GM18511 (cell line): ENCODE measurements around the gene MMUT.
"Not testable (repeated sequence)": the region's sequence is repeated elsewhere in the genome, so short reads cannot be mapped to it uniquely, and the experiment has no call there.

ENCODE experiments used
- ATAC-seq: cut with Tn5 transposase; IDR thresholded peaks from one replicate; pipeline ENCODE4 v1.9.1; 2021; ENCODE audit warnings: mild to moderate bottlenecking, moderate library complexity; ENCODE audit not compliant: unreplicated experiment

The MMUT gene

DNA sequence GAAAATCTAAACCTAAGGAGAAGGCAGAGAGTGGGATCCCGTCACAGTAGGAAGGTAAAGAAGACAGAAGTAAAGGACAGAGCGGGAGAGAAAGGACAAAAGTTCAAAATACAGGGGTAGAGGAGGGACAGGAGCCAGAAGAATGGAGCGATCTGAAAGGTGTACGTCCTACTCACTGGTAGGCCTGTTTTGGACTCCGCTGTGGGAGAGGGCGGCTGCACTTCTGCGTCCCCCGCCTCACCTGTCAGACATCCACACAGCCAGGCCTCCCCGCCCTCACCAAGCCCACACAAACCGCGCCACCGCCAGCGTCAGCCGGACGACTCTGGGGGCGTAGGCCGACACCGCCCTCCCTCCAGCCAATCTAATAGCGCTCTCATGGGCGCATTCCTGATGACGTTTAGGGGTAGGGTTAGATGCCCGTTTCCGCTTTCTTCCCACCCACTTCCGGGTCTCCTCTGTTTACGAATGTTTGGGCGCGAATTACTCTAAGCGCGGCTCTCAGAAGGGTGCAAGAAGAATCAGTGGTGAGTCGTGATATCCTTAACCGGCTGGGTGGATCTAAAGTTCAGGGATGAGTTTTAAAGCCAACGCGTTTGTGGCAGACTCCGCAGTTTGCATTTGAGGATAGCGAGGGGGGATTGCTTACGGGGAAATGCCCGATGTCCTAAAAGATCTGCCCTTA lies at the start of gene MMUT, which contains the start of gene CENPQ:
MMUT (minus strand) TSS at position 327 of the 685 bp plus-strand sequence. CDS start 3,787 bp downstream, outside the sequence.
CENPQ (plus strand) TSS at position 444 of the 685 bp plus-strand sequence. CDS start 6,807 bp downstream, outside the sequence.
- peak; percentile 98 for ATAC-seq

DNA sequence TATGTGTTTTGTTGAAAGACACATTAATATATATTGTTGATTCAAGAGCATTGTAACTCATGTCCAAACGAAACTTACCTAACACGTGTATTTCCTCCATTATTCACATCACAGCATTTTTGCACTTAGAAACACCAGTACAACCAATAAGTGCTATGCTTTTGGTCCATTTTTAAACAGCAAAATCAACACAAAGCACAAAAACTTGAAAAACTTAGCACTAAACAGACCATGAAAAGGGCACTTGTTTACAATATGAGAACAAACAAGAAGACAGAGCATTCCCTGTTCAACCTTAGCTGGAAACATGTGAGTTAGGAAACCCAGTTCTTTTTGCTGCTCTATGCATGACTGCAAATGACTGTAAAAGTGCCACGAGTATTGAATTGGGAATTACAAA lies 46.3 kb upstream of the MMUT start:
- ATAC-seq, result no peak

DNA sequence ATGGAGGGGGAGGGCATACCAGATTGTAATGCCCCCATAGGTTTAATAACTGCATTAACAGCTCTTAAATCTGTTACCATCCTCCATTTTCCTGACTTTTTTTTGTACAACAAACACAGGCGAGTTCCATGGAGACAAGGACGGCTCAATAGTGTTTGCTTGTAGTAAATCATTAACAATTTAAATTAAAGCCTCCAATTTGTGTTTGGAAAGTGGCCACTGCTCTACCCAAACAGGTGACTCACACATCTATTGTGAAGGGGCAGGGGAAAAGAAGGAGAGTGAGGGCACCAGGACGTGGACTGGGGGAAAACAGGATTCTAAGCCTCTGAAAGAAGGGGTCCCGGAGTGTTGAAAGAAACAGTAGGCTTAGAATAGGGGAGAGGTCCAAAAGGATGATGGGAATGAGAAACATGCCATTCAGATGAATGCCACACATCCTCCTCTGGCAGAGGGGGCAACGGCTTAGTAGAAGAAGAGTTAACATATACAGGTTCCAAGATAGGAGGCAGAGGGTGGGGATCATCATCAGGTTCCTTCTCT lies 43.6 kb upstream of the MMUT start:
- ATAC-seq, result no peak

DNA sequence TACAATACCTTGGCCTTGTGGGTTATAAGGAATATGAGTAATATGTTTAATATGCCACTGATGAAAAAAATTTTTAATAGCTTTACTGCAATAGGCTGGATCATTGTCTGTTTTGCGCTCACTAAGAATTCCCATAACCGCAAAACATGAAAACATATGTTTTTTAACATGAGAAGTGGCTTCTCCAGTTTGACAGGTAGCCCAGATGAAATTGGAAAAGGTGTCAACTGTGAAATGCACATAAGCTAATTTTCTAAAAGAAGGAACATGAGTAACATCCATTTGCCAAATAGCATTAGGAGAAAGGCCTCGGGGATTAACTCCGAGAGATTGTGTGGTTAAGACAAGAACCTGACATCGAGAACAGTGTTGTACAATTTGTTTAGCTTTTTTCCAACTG lies 41.6 kb upstream of the MMUT start:
- ATAC-seq, result no peak

DNA sequence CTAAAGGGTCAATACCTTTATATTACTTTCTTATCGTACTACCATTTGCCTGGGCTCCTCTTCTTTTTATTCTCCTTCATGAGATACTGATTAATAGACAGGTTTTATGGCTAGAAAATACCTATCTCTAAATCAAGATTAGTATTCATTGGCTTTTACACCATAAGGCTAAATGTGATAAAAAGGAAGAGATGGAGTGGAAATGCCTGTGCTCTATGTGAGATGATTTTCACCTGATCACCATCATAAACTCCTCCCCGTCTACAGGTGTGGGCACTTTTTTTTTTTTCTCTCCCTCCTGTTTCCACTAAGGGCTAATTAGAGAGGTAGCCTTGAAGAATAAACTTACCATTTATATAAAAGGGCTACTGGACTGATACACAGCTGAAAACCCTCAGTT lies 36.6 kb upstream of the MMUT start, which contains the start of gene GLYATL3:
GLYATL3 (plus strand) TSS at position 301 of the 400 bp plus-strand sequence. CDS start 12,068 bp downstream, outside the sequence.
- no peak for ATAC-seq

DNA sequence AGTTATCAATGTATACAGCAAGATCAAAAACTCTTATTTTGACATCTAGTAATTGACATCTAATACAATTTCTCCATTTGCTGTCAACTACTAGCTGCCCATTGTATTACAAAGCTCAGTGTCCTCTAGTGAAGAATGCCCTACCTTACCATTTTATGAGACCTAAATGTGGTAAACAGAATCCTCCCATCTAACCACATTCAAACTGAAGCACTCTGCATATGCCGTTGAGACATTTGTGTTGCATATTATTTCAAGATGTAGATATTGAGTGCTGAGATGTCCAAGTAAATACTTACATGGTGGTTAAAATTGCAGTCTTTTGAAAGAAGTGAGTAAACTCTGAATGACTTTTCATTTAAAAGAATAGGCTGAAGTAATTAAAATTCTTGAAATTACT lies 36.1 kb upstream of the MMUT start:
- no peak for ATAC-seq

DNA sequence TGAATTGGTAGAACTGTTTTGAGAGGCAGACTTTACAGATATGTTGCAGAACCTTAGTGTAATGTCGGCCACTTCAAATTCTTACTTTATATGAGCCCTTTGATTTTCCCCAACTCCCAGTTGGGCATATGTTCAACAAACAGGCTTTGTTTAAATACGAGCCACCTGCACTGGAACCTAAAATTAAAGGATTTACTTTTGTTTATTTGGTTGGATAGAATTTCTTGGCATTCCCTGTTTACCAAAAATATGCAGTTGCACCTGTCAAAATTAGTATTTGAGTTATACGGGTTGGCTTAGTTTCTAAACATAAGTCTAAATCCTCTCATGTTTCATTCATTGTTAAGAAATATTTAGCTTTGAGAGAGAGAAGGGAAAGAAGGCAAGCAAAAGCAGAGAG lies 34.3 kb upstream of the MMUT start:
- ATAC-seq, result no peak

DNA sequence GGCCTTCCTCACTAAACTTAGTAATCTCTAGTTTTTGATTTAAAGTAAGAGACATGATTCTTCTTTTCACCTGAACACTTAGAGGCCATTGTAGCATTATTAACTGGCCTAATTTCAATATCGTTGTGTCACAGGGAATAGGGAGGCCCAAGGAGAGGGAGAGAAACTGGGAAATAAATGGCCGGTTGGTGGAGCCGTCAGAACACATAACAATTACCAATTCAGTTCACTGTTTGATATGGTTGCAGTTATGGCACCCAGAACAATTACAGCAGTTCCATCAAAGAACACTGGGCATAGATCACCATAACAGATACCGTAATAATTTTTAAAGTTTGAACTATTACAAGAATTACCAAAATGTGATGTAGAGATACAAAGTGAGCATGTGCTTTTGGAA lies 27.6 kb upstream of the MMUT start:
- ATAC-seq, result no peak

DNA sequence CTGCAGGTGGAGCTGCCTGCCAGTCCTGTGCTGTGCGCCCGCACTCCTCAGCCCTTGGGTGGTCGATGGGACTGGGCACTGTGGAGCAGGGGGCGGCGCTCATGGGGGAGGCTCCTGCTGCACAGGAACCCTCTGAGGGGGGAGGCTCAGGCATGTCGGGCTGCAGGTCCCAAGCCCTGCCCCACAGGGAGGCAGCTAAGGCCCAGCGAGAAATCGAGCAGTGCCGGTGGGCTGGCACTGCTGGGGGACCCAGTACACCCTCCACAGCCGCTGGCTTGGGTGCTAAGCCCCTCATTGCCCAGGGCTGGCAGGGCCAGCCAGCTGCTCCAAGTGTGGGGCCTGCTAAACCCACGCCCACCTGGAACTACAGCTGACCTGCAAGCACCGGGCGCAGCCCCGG lies 20.3 kb upstream of the MMUT start:
- ATAC-seq, result not testable (repeated sequence)

DNA sequence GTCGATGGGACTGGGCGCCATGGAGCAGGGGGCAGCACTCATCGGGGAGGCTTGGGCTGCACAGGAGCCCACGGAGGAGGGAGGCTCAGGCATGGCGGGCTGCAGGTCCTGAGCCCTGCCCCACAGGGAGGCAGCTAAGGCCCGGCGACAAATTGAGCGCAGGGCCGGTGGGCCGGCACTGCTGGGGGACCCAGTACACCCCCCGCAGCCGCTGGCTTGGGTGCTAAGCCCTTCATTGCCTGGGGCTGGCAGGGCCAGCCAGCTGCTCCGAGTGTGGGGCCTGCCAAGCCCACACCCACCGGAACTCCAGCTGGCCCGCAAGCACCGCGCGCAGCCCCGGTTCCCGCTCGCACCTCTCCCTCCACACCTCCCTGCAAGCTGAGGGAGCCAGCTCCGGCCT lies 18.8 kb upstream of the MMUT start:
- not testable (repeated sequence) for ATAC-seq

DNA sequence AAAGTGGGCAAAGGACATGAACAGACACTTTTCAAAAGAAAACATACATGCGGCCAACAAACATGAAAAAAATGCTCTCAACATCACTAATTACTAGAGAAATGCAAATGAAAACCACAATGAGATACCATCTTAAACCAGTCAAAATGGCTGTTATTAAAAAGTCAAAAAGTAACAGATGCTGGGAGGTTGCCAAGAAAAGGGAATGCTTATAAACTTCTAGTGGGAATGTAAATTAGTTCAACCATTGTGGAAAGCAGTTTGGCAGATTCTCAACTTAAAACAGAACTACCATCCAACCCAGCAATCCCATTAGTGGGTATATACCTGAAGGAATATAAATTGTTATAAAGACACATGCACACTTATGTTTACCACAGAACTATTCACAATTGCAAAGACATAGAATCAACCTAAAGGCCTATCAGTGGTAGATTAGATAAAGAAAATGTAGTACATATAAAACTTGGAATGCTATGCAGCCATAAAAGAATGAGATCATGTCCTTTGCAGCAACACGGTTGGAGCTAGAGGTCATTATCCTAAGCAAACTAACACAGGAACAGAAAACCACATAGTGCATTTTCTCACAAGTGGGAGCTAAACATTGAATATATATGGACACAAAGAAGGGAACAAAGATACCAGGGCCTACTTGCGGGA lies 16.4 kb upstream of the MMUT start:
- ATAC-seq, result no peak

DNA sequence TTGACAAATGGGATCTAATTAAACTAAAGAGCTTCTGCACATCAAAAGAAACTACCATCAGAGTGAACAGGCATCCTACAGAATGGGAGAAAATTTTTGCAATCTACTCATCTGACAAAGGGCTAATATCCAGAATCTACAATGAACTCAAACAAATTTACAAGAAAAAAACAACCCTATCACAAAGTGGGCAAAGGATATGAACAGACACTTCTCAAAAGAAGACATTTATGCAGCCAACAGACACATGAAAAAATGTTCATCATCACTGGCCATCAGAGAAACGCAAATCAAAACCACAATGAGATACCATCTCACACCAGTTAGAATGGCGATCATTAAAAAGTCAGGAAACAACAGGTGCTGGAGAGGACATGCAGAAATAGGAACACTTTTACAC lies 13.5 kb upstream of the MMUT start:
- not testable (repeated sequence) for ATAC-seq

DNA sequence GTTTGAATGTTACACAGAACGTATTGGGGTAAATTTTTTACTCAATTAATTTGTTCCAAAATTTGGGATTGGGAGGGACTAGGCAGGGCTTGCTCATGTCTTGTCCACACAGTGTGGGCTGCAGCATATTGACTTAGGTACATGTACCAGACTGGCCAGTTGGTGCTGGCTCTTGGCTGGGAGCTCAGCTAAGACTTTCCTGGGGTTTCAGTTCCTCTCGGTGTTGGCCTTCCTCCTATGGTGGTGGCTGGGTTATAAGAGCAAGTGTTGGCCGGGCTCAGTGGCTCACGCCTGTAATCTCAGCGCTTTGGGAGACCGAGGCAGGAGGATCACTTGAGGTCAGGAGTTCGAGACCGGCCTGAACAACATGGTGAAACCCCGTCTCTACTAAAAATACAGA lies 5.0 kb upstream of the MMUT start:
- no peak for ATAC-seq

DNA sequence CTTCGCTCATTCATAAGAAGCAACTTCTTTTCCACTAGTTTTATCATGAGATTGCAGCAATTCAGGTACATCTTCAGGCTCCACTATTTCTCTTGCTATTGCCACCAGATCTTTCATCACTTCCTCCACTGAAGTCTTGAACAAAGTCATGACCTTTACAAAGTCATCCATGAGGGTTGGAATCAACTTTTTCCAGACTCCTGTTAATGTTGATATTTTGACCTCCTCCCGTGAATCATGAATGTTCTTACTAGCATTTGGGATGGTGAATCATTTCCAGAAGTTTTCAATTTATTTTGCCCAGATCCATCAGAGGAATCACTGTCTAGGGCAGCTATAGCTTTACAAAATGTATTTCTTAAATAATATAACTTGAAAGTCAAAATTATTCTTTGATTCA lies 1.6 kb upstream of the MMUT start:
- no peak for ATAC-seq

DNA sequence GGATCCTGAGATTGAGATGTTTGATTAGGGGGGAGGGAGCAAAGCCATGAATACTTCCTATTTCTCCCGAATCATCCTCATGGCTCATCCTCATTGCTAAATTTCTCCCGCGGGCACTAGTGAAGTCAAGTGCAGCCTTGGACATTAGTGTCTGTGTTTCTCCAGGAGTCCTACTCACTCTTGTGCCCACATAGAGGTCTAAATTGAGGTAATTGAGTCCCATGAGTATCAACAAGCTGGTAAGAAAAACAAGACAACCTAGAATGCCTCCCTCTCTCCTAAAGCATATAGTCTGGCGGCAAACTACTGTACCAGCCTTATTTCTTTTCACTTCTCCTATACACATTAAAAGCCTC lies 537 bp upstream of the MMUT start:
- ATAC-seq, result peak; percentile 6

DNA sequence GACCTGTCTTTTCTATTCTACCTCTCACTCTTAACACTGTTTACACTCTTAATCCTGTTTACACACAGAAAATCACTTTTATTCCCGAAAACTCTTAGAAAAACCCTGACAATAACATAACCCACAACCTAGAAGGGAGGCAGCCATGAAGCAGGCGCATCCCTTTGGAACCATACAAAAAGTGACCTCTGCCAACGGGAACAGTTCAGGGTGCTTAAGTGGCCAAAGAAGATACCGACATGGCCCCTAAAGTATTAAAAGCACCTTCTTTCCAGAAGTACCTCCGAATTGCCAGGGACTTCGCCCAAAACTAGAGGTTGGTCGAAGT lies 490 bp downstream of the MMUT start:
- peak; percentile 27 for ATAC-seq

DNA sequence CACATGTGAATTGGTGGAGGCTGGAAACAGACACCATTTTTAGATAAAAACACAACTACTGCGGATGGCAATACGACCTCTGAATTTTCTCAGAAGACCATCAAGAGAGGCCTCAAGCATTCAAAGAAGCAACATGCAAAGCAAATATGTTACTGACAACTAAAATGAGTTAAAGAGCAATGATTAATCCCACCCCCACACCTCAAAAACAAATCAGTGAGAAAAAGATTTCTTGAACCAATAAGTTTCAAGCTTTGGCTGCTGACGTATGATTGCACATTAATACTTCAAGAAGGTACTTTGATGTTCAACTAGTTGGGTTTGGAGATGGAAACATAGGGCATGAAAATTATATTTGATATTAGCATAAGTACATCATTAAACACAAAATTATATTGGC lies 982 bp downstream of the MMUT start:
- ATAC-seq, result no peak

DNA sequence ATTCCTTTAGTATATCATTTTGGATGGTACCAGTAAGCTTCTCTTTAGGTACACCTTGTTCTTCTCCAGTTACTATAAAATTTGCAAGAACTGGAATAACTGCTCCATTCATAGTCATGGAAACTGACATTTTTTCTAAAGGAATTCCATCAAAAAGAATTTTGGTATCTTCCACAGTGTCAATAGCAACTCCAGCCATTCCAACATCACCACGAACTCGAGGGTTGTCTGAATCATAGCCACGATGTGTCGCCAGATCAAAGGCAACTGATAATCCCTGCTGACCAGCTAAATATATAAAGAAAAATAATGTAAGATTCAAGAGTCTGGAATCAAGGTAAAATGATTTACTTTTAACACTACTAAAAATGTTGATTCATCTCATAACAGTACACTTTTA lies 5.3 kb downstream of the MMUT start:
- ATAC-seq, result no peak

DNA sequence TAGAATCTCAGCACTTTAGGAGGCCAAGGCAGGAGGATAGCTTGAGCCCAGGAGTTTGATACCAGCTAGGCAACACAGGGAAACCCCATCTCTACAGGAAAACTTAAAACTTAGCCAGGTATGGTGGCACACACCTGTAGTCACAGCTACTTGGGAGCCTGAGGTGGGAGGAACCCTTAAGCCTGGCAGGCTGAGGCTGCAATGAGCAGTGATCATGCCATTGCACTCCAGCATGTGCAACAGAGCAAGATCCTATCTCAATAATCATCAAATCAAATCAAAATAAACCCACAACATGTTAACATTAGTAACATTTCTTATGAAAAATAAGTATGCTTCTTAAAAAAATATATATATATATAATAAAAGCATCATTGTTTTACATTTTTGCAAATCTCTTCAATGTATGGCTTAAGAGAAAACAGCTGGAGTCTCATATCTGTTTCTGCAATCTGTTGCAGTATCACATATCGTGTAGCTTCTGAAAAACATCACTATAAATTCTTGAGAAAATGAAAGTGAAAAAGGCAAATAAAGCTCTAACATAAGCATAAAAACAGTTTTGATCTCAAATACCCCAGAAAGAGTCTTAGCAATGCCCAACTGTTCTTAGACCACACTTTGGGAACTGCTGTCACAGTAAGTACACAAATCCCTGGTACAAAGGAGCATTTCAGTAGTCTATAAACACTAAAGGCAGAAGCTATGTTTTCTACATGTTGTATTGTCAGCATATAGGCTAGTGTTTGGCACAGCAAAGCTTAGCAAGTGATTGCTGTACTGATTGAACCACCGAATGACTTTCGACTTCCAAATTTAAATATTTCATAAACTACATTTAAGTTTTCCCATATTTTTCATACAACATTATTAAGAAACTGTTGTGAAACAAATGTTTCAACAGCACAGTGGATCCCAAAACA lies 8.0 kb downstream of the MMUT start:
- peak; percentile 72 for ATAC-seq

DNA sequence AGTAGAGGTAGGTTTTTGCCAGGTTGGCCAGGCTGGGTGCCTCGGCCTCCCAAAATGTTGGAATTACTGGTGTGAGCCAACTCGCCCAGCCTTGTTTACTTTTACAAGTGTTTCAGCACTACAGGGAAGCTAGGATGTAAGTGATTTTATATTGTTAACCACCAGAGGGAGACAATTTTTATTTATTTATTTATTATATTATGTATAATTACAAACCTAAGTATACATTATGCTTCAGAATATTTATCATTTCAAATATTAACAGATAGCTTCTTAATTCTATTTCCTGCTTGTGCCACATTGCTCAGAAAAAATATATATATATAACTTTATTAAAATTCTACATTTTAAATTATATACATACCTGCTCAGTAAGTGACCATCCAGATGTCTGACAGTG lies 9.8 kb downstream of the MMUT start:
- ATAC-seq, result no peak

DNA sequence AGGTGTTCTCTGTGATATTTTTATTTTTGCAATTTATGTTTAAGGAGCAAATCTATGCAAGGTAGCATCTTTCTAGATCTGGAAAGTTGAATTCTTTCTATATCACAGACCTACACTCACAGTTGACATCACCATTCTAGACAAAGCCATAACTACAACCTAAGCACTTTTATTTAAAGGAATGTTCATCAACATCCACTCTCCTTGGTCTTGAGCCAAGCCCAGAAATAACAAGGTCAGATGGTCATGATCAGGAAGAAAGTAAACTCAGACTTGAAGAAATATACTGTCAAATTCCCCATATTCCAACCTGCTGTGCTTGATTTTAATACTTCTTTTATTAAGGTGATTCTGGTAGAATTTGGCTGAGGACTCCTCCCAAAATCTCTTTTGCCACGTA lies 32.2 kb downstream of the MMUT start:
- ATAC-seq, result no peak
